ENCODE results near the gene C6orf15. TPM values are rescaled to one million over a fixed set of nuclear protein-coding genes. Genes with fewer than 3 reads are reported as not detected.

Gene C6orf15
- total RNA-seq, 2 donors from 2014 or later, result not detected

GRCh38 chr6:31140643-31141042 lies 28.3 kb upstream of the C6orf15 start:
- TF ChIP-seq, protein P1, sequence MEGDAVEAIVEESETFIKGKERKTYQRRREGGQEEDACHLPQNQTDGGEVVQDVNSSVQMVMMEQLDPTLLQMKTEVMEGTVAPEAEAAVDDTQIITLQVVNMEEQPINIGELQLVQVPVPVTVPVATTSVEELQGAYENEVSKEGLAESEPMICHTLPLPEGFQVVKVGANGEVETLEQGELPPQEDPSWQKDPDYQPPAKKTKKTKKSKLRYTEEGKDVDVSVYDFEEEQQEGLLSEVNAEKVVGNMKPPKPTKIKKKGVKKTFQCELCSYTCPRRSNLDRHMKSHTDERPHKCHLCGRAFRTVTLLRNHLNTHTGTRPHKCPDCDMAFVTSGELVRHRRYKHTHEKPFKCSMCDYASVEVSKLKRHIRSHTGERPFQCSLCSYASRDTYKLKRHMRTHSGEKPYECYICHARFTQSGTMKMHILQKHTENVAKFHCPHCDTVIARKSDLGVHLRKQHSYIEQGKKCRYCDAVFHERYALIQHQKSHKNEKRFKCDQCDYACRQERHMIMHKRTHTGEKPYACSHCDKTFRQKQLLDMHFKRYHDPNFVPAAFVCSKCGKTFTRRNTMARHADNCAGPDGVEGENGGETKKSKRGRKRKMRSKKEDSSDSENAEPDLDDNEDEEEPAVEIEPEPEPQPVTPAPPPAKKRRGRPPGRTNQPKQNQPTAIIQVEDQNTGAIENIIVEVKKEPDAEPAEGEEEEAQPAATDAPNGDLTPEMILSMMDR (IDR thresholded peaks at IDR 0.05), result no peak
- Histone ChIP-seq H3K4me1 (no peaks in the 10 kb centered on the region), H3K4me3 (no peak overlapping the region), H3K9ac (ENCODE audit: low read depth in 2 of 2, low read length in 2 of 2) (no peak overlapping the region), H3K9me3 (no peaks in the 10 kb centered on the region), H3K36me3 (no peaks in the 10 kb centered on the region), H3K27ac (no peak overlapping the region), H3K27me3 (no peaks in the 10 kb centered on the region)
- no peak for DNase-seq
- intact Hi-C loops (cut with DNase I), result no loop called here

DNA sequence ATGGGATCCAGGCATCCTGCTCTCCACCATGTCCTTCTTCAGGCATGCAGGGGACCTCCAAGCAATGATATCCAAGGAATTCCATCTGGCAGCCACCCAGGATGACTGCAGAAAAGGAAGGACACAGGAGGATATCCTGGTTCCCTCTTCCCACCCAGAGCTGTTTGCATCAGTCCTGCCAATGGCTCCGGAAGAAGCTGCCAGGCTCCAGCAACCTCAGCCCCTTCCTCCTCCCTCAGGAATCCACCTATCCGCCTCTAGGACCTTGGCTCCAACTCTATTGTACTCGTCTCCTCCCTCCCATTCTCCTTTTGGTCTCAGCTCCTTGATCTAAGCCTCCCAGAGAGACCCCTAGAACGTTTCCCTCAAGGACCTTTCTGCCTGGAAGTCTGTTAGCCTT lies 27.2 kb upstream of the C6orf15 start:
- TF ChIP-seq, protein P1 (IDR thresholded peaks at IDR 0.05), result no peak
- no peaks in the 10 kb centered on the region for H3K4me1 ChIP-seq
- DNase-seq, result no peak
- H3K4me3 ChIP-seq, result no peak overlapping the region
- H3K27me3 ChIP-seq, result no peaks in the 10 kb centered on the region
- no peaks in the 10 kb centered on the region for H3K9me3 ChIP-seq
- no peak overlapping the region for H3K27ac ChIP-seq
- H3K36me3 ChIP-seq, result no peaks in the 10 kb centered on the region
- intact Hi-C loops (cut with DNase I), result loop anchor here (2.0 to 5.0 kb wide), 3 partner anchors 53 to 243 kb away; no protein-coding TSS in a partner anchor
- H3K9ac ChIP-seq (ENCODE audit: low read depth in 2 of 2, low read length in 2 of 2), result no peak overlapping the region

GRCh38 chr6:31138982-31139381 lies 26.6 kb upstream of the C6orf15 start, which contains the start of gene PSORS1C2:
PSORS1C2 (minus strand) TSS chr6:31139066; CDS start chr6:31139026, 40 bp downstream.
- TF ChIP-seq, protein P1 (IDR thresholded peaks at IDR 0.05), result no peak
- intact Hi-C loops (cut with DNase I), result loop anchor here (2.0 to 5.0 kb wide), 3 partner anchors 54 to 243 kb away; no protein-coding TSS in a partner anchor
- no peak for DNase-seq
- no peak within 1 kb of the TSS for H3K27ac ChIP-seq
- peak within 1 kb of the TSS in 1 of 2 donors; percentile 9 for H3K9ac ChIP-seq (ENCODE audit: low read depth in 2 of 2, low read length in 2 of 2)
- no peaks in the 10 kb centered on the region for H3K36me3 ChIP-seq
- no peaks in the 10 kb centered on the region for H3K9me3 ChIP-seq
- H3K4me3 ChIP-seq, result no peak within 1 kb of the TSS
- H3K27me3 ChIP-seq, result no peaks in the 10 kb centered on the region
- H3K4me1 ChIP-seq, result no peaks in the 10 kb centered on the region

- Histone ChIP-seq H3K36me3 (no peaks in the 10 kb centered on the region), H3K9ac (ENCODE audit: low read depth in 2 of 2, low read length in 2 of 2) (no peak overlapping the region), H3K9me3 (no peaks in the 10 kb centered on the region), H3K4me1 (no peaks in the 10 kb centered on the region), H3K27ac (no peak overlapping the region), H3K4me3 (no peak overlapping the region), H3K27me3 (no peaks in the 10 kb centered on the region)
- intact Hi-C loops (cut with DNase I), result loop anchor here (5.0 kb wide), 2 partner anchors 232 to 247 kb away; no protein-coding TSS in a partner anchor
- TF ChIP-seq, protein P1 (IDR thresholded peaks at IDR 0.05), result no peak
- no peak for DNase-seq
Measured at GRCh38 chr6:31135710-31136109, 23.3 kb upstream of the C6orf15 start.

DNA sequence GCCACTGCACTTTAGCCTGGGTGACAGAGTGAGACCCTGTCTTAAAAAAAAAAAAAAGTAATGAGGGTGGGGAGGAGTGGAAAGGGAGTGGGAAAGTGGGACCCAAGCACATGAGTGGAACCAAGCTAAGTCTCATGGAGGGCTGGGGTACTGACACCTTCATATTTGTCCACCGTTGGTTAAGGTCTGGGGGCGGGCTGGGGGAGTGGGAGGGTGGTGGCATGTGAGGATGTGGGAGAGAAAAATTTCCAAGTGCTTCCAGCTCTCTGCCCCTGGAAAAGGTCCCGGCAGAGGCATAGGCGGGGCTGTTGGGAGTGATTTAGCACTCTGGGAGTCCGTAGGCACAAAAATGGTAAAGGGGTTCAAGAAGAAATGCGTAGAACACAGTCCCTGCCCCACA lies 20.4 kb upstream of the C6orf15 start:
- H3K4me3 ChIP-seq, result no peak overlapping the region
- DNase-seq, result no peak
- no peaks in the 10 kb centered on the region for H3K27me3 ChIP-seq
- H3K9me3 ChIP-seq, result no peaks in the 10 kb centered on the region
- TF ChIP-seq, protein P1 (IDR thresholded peaks at IDR 0.05), result no peak
- H3K36me3 ChIP-seq, result no peaks in the 10 kb centered on the region
- H3K4me1 ChIP-seq, result no peaks in the 10 kb centered on the region
- intact Hi-C loops (cut with DNase I), result no loop called here
- no peak overlapping the region for H3K9ac ChIP-seq (ENCODE audit: low read depth in 2 of 2, low read length in 2 of 2)
- no peak overlapping the region for H3K27ac ChIP-seq

All from colonic mucosa (tissue), 4 donors.